Right lobe of liver (tissue), 6 donors: Measurements from ENCODE around the gene GFRA1. TPM values are rescaled to one million over a fixed set of nuclear protein-coding genes. Genes with fewer than 3 reads are reported as not detected.
A peak's percentile ranks its signal among the peaks of the same experiment; 100 is the strongest.
"Not testable (repeated sequence)": the region's sequence is repeated elsewhere in the genome, so short reads cannot be mapped to it uniquely, and the experiment has no call there.

Source experiments
- ATAC-seq, 4 donors: fragments of 200-7000 bp; cut with Tn5 transposase; one replicate each; pipeline ENCODE4 v1.9.1; 2020; ENCODE audit warnings: mild to moderate bottlenecking in 4 of 4, moderate library complexity in 4 of 4
- DNase-seq, 3 donors: peaks; one replicate each; pipeline ENCODE4 v3.0.0-alpha.2; 2020
- H3K27ac ChIP-seq, 3 donors: fragments of 200-600 bp; one replicate each; pipeline ENCODE4 v1.8.0; 2022
- H3K27me3 ChIP-seq, 2 donors: fragments of 200-600 bp; one replicate each; pipeline ENCODE4 v1.8.0; 2022
- H3K36me3 ChIP-seq, 4 donors: fragments of 200-600 bp; sonication (generic) in 1 of 4; one replicate each; pipeline versions ENCODE4 v1.5.1 to v1.8.0; 2017 to 2022; ENCODE audit warnings: control low read depth in 1 of 4
- H3K4me1 ChIP-seq, 4 donors: fragments of 200-600 bp; sonication (generic) in 1 of 4; one replicate each; pipeline versions ENCODE4 v1.5.1 to v1.8.0; 2017 to 2022; ENCODE audit warnings: control low read depth in 1 of 4
- H3K4me3 ChIP-seq, 3 donors: fragments of 200-600 bp; one replicate each; pipeline ENCODE4 v1.8.0; 2022
- H3K9me3 ChIP-seq, 4 donors: fragments of 200-600 bp; sonication (generic) in 1 of 4; one replicate each; pipeline versions ENCODE4 v1.5.1 to v1.8.0; 2017 to 2022; ENCODE audit warnings: control low read depth in 1 of 4
- CTCF ChIP-seq, 4 donors: fragments of 200-600 bp in 3 of 4; fragments of 450-650 bp in 1 of 4; IDR thresholded peaks; one replicate each; pipeline versions ENCODE4 v1.5.1 to v1.8.0; 2016 to 2022; ENCODE audit warnings: antibody characterized with exemption in 4 of 4, mild to moderate bottlenecking in 2 of 4
- POLR2A ChIP-seq: fragments of 450-650 bp; IDR thresholded peaks from one replicate; pipeline ENCODE4 v1.6.1; 2017; ENCODE audit warnings: antibody characterized with exemption, mild to moderate bottlenecking
- WGBS: methylation state at CpG from one replicate; pipeline ENCODE4 v1.1.6; 2018; ENCODE audit warnings: low coverage, low lambda C conversion rate; ENCODE audit not compliant: insufficient coverage; ENCODE audit errors: missing lambda C conversion rate; 5-methylcytosine and 5-hydroxymethylcytosine counted together
- intact Hi-C, 2 donors: fragments of 100-400 bp; cut with DNase I; formaldehyde crosslinking; loops; one replicate each; pipeline versions ENCODE4 v1.11.2 to v1.14.1; 2022
- total RNA-seq, 6 experiments: library from RNA; depleted of rRNA in 2 of 6; stranded (reverse); fragments of >200 nt in 2 of 6; fragmentation: NEBNext Ultra II Directional in 3 of 6; extraction: Animal tissue kit (Norgen Biotek cat#: 25700) in 3 of 6; gene quantifications; one replicate each; pipeline versions ENCODE4 v1.1.0 to v1.2.4, GENCODE V29; 2016 to 2023
- donor health status: DM: no; HTN: yes; CAD: no.
- donor health status: DM: no; HTN: no; CAD: no.
- donor health status: DM: no; HTN: no; CAD: no.
- donor health status: DM: no; HTN: yes; CAD: no.
- donor health status: DM: no; HTN: yes; CAD: no.

GFRA1 gene
- total RNA-seq, 6 experiments from 2014 or later, result 17.9 to 67.8 (median 42.8) TPM

DNA sequence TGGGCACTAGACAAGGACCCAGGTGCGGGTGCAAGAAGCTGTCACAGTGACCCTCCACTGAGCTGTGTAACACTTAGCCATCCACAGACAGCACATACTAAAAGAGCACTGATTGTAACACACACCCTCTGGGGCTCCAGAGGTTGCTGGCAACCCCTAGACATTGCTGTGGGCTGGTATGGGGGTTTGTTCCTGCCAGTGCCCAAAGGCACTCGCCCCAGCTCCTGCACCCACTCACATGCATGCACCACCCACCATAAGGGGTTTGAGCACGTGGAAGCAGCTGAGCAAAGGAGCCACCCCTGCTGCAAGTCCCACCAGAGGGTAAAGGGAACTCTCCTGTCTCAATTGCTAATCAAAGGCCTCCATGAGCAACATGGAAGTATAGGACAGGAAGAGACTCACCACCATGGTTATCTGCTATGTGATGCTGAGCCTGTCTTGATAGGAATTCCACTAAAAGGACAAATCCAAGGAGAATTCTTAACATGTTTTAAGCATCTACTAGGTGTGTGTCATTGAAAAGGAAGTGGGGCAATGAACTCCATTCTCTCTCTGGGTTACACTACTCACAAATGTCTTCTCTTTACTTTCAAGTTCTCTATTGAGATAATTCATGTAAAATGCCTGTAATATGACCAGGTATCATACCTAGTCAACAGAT is 103.1 kb downstream of the GFRA1 start:
- Histone ChIP-seq H3K9me3 (no peaks in the 10 kb centered on the region), H3K27ac (no peak overlapping the region), H3K4me3 (no peak overlapping the region), H3K4me1 (no peaks in the 10 kb centered on the region), H3K36me3 (no peaks in the 10 kb centered on the region), H3K27me3 (no peaks in the 10 kb centered on the region)
- ATAC-seq (no peak), DNase-seq (no peak)
- intact Hi-C loops, result no loop called here
- TF ChIP-seq POLR2A (no peak), CTCF (IDR thresholded peaks at IDR 0.05) (no peak)
- 83% methylated on average over 1 of the region's 3 CpGs for WGBS

- ATAC-seq (no peak), DNase-seq (no peak)
- H3K4me1 ChIP-seq, result no peaks in the 10 kb centered on the region
- no peaks in the 10 kb centered on the region for H3K9me3 ChIP-seq
- no peak overlapping the region for H3K4me3 ChIP-seq
- 24% methylated on average over 1 of the region's 1 CpG for WGBS
- TF ChIP-seq POLR2A, result no peak
- no peak for TF ChIP-seq CTCF (IDR thresholded peaks at IDR 0.05)
- no peaks in the 10 kb centered on the region for H3K27me3 ChIP-seq
- H3K36me3 ChIP-seq, result no peaks in the 10 kb centered on the region
- intact Hi-C loops, result no loop called here
- no peak overlapping the region for H3K27ac ChIP-seq
Observed at GRCh38 chr10:116168745-116169144, 104.3 kb downstream of the GFRA1 start.

GRCh38 chr10:116168329-116168728 is 104.7 kb downstream of the GFRA1 start:
- ATAC-seq (peak in 3 of 4 donors; percentile 32 to 49 (median 45)), DNase-seq (no peak)
- intact Hi-C loops, result no loop called here
- 60% methylated on average over 1 of the region's 2 CpGs for WGBS
- no peaks in the 10 kb centered on the region for H3K27me3 ChIP-seq
- no peaks in the 10 kb centered on the region for H3K4me1 ChIP-seq
- no peaks in the 10 kb centered on the region for H3K36me3 ChIP-seq
- TF ChIP-seq POLR2A, result no peak
- no peak for TF ChIP-seq CTCF (IDR thresholded peaks at IDR 0.05)
- no peak overlapping the region for H3K4me3 ChIP-seq
- H3K27ac ChIP-seq, result no peak overlapping the region
- no peaks in the 10 kb centered on the region for H3K9me3 ChIP-seq

DNA sequence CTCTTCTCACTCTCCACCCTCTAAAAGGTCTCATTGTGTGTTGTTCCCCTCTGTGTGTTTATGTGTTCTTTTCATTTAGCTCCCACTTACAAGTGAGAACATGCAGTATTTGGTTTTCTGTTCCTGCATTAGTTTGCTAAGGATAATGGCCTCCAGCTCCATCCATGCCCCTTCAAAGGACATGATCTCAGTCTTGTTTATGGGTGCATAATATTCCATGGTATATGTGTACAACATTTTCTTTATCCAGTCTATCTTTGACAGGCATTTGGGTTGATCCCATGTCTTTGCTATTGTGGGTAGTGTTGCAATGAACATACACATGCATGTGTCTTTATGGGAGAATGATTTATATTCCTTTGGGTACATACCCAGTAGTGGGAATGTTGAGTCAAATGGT is 107.1 kb downstream of the GFRA1 start:
- H3K9me3 ChIP-seq, DNase-seq, intact Hi-C loops, H3K4me3 ChIP-seq, H3K27me3 ChIP-seq, ATAC-seq, H3K4me1 ChIP-seq, H3K36me3 ChIP-seq, H3K27ac ChIP-seq: not testable (repeated sequence)

- Histone ChIP-seq H3K9me3 (no peaks in the 10 kb centered on the region), H3K4me3 (no peak overlapping the region), H3K27ac (no peak overlapping the region), H3K36me3 (no peaks in the 10 kb centered on the region), H3K27me3 (no peaks in the 10 kb centered on the region), H3K4me1 (no peaks in the 10 kb centered on the region)
- WGBS, result 81% methylated on average over 3 of the region's 5 CpGs
- intact Hi-C loops, result no loop called here
- TF ChIP-seq CTCF (IDR thresholded peaks at IDR 0.05), result no peak
- TF ChIP-seq POLR2A, result no peak
- no peak for DNase-seq
- ATAC-seq, result no peak
Observed at GRCh38 chr10:116164291-116164690, 108.7 kb downstream of the GFRA1 start.
